Endodermal cell (in vitro differentiated cells): Measurements from ENCODE around the gene S100Z. TPM values are rescaled to one million over a fixed set of nuclear protein-coding genes. Genes with fewer than 3 reads are reported as not detected.
A peak's percentile ranks its signal among the peaks of the same experiment; 100 is the strongest.

Source experiments
- DNase-seq: peaks from one replicate; pipeline ENCODE4 v3.0.0-alpha.2; 2017
- H3K27ac ChIP-seq: 2 replicates; pipeline ENCODE4 v1.5.1; 2013; ENCODE audit warnings: mild to moderate bottlenecking, low read depth, low read length, moderate library complexity
- H3K27me3 ChIP-seq: 2 replicates; pipeline ENCODE4 v1.6.1; 2013; ENCODE audit warnings: mild to moderate bottlenecking, low read length, moderate library complexity; ENCODE audit not compliant: insufficient read depth, control insufficient read depth, poor library complexity, severe bottlenecking
- H3K36me3 ChIP-seq: 2 replicates; pipeline ENCODE4 v1.7.0; 2013; ENCODE audit warnings: mild to moderate bottlenecking, low read length, moderate library complexity; ENCODE audit not compliant: control insufficient read depth, insufficient read depth
- H3K4me1 ChIP-seq: one replicate; pipeline ENCODE4 v1.7.0; 2013; ENCODE audit warnings: low read length; ENCODE audit not compliant: control insufficient read depth, insufficient read depth
- H3K4me3 ChIP-seq: 2 replicates; pipeline ENCODE4 v1.5.1; 2013; ENCODE audit warnings: mild to moderate bottlenecking, low read length, moderate library complexity
- H3K9ac ChIP-seq: 2 replicates; pipeline ENCODE4 v1.6.1; 2013; ENCODE audit warnings: mild to moderate bottlenecking, low read length, moderate library complexity; ENCODE audit not compliant: poor library complexity, severe bottlenecking; ENCODE audit errors: extremely low read depth
- H3K9me3 ChIP-seq: 2 replicates; pipeline ENCODE4 v1.6.1; 2013; ENCODE audit warnings: mild to moderate bottlenecking, low read length, moderate library complexity; ENCODE audit not compliant: control insufficient read depth
- H3K27ac Mint-ChIP-seq: 2 replicates; pipeline ENCODE4 v1.8.0; 2020; ENCODE audit warnings: mixed read lengths
- H3K27me3 Mint-ChIP-seq: 2 replicates; pipeline ENCODE4 v1.8.0; 2021; ENCODE audit warnings: mild to moderate bottlenecking, mixed read lengths; ENCODE audit not compliant: insufficient read depth
- H3K36me3 Mint-ChIP-seq: 2 replicates; pipeline ENCODE4 v1.8.0; 2020; ENCODE audit warnings: low read depth, mixed read lengths
- H3K4me1 Mint-ChIP-seq: 2 replicates; pipeline ENCODE4 v1.8.0; 2020; ENCODE audit warnings: mixed read lengths
- H3K4me3 Mint-ChIP-seq: 2 replicates; pipeline ENCODE4 v1.8.0; 2020; ENCODE audit warnings: mild to moderate bottlenecking, moderate library complexity, mixed read lengths
- H3K9me3 Mint-ChIP-seq: 2 replicates; pipeline ENCODE4 v1.8.0; 2020; ENCODE audit warnings: mild to moderate bottlenecking, mixed read lengths
- WGBS, 2 experiments: methylation state at CpG; one replicate each; pipeline versions ENCODE4 v1.1.5 to v1.1.7; 2013; ENCODE audit warnings: missing lambda C conversion rate in 2 of 2, mixed read lengths in 1 of 2; ENCODE audit not compliant: insufficient coverage in 1 of 2, insufficient read length in 1 of 2; 5-methylcytosine and 5-hydroxymethylcytosine counted together
- total RNA-seq, 2 donors: library from RNA; stranded (reverse); fragmentation: NEBNext Ultra II Directional in 1 of 2; extraction: Animal tissue kit (Norgen Biotek cat#: 25700) in 1 of 2; gene quantifications; 2 replicates in 1 of 2; 3 replicates in 1 of 2; pipeline ENCODE4 v1.2.1, GENCODE V29; 2021
- TF ChIP-seq, protein P1 (sequence below): fragments of 200-600 bp; sonication (generic); conservative IDR thresholded peaks from 2 replicates; pipeline ENCODE4 v1.5.0; 2021; ENCODE audit warnings: antibody characterized with exemption, mild to moderate bottlenecking

Gene S100Z
- total RNA-seq, 2 donors from 2014 or later = 17.2 to 18.3 TPM

DNA sequence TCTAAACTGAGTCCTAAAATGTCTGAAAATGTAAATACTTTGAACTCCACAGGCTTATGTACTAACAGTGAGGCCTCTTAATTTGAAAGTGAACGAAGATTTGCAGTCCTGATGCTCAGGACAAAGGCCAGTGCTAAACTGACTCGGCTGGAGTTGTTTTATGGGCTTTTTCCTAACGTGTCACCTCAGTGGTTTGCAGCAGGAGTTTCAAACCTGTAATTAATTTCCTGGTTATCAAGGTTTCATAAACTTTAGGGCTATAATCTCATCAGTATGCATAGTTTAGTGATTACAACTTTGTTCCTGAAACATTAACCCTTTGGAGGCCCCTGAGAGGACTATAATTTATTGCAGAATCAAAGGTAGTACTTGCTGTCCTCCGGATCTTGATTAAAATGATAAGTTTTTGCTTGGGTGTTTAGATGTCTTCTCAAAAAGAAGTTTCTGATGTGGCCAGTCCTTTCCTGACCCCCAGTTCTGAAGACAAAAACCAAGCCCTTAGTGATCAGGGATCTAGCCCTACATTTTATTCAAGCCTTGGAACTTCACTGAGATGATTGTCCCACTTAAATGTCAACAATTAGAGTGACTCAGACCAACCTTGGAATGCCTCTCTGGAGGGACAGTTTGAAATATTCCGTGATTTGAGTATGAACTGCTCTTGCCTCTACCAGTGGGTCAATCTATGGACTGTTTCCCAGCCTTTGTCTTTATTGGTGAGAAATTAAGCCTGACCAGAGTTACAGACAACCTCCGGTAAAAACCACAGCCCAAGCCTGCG, 11.1 kb upstream of the S100Z start:
- Histone ChIP-seq H3K27ac (no peak overlapping the region), H3K36me3 (no peaks in the 10 kb centered on the region), H3K27me3 (no peaks in the 10 kb centered on the region), H3K4me1 (peaks cover 7% of the 10 kb centered on the region), H3K4me3 (no peak overlapping the region), H3K9me3 (no peaks in the 10 kb centered on the region), H3K9ac (no peak overlapping the region)
- Mint-ChIP-seq H3K9me3 (no peaks in the 10 kb centered on the region), H3K27ac (peak overlapping the region; percentile 75), H3K27me3 (no peaks in the 10 kb centered on the region), H3K4me1 (peaks cover 12% of the 10 kb centered on the region), H3K4me3 (no peak overlapping the region), H3K36me3 (peaks cover 6% of the 10 kb centered on the region)
- TF ChIP-seq, protein P1, sequence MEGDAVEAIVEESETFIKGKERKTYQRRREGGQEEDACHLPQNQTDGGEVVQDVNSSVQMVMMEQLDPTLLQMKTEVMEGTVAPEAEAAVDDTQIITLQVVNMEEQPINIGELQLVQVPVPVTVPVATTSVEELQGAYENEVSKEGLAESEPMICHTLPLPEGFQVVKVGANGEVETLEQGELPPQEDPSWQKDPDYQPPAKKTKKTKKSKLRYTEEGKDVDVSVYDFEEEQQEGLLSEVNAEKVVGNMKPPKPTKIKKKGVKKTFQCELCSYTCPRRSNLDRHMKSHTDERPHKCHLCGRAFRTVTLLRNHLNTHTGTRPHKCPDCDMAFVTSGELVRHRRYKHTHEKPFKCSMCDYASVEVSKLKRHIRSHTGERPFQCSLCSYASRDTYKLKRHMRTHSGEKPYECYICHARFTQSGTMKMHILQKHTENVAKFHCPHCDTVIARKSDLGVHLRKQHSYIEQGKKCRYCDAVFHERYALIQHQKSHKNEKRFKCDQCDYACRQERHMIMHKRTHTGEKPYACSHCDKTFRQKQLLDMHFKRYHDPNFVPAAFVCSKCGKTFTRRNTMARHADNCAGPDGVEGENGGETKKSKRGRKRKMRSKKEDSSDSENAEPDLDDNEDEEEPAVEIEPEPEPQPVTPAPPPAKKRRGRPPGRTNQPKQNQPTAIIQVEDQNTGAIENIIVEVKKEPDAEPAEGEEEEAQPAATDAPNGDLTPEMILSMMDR = no peak
- DNase-seq = no peak
- 72 to 91% methylated on average over 5 to 7 of the region's 7 CpGs for WGBS, 2 experiments

DNA sequence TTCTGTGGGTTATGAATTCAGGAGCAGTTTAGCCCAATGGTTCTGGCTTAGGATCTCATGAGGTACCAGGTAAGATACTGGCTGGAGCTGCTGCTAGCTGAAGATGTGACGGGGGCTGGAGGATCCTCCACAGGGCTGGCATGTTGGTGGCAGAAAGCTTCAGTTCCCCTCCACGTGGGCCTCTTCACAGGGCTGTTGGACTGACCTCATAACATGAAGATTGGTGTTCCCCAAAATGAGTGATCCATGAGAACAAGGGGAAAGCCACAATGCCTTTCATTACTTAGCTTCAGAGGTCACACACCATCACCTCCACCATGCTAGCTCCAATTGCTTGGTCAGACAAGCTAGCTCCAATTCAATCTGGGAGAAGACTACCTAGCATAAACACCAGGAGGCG, 8.5 kb upstream of the S100Z start:
- Histone ChIP-seq H3K4me3 (no peak overlapping the region), H3K9me3 (no peaks in the 10 kb centered on the region), H3K27me3 (no peaks in the 10 kb centered on the region), H3K36me3 (no peaks in the 10 kb centered on the region), H3K27ac (no peak overlapping the region), H3K9ac (no peak overlapping the region), H3K4me1 (peaks cover 7% of the 10 kb centered on the region)
- 90% methylated on average over 2 to 3 of the region's 3 CpGs for WGBS, 2 experiments
- H3K4me3 Mint-ChIP-seq = no peak overlapping the region
- H3K27ac Mint-ChIP-seq = no peak overlapping the region
- H3K36me3 Mint-ChIP-seq = no peaks in the 10 kb centered on the region
- H3K27me3 Mint-ChIP-seq = peaks cover 4% of the 10 kb centered on the region
- DNase-seq = no peak
- TF ChIP-seq, protein P1 = no peak
- H3K9me3 Mint-ChIP-seq = peaks cover 18% of the 10 kb centered on the region
- H3K4me1 Mint-ChIP-seq = peaks cover 12% of the 10 kb centered on the region

DNA sequence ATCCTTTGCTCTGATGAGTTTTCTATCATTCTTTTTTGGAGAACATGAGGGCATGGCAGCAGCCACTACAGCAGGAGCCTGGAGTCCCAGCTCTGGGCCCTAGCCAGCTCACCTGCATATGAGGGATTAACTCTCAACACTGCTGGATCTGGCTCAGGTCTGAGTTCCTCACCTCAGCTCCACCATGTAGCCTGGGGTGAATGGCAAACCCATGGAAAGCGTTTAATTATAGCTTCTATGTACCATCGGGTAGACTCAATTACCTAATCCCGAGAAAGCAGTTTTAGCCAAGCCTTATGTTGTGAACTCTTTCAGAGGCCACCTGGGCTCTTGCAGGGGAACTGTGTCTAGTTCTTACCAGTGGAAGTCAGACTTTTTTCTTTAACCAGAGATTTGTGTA, 3.9 kb upstream of the S100Z start:
- no peak overlapping the region for H3K4me3 Mint-ChIP-seq

More for the DNA sequence above, 3.9 kb upstream of the S100Z start:
- H3K4me1 Mint-ChIP-seq = peaks cover 8% of the 10 kb centered on the region
- Histone ChIP-seq H3K27me3 (no peaks in the 10 kb centered on the region), H3K9ac (no peak overlapping the region), H3K4me1 (no peaks in the 10 kb centered on the region), H3K36me3 (no peaks in the 10 kb centered on the region), H3K9me3 (no peaks in the 10 kb centered on the region), H3K4me3 (no peak overlapping the region), H3K27ac (no peak overlapping the region)
- no peaks in the 10 kb centered on the region for H3K36me3 Mint-ChIP-seq
- no peak for DNase-seq
- peaks cover 20% of the 10 kb centered on the region for H3K9me3 Mint-ChIP-seq
- 95 to 97% methylated on average over 3 of the region's 3 CpGs for WGBS, 2 experiments
- no peak overlapping the region for H3K27ac Mint-ChIP-seq
- TF ChIP-seq, protein P1 = no peak
- peaks cover 7% of the 10 kb centered on the region for H3K27me3 Mint-ChIP-seq
